ENCODE data around the gene MLANA. TPM values are rescaled to one million over a fixed set of nuclear protein-coding genes. Genes with fewer than 3 reads are reported as not detected.
"Not testable (repeated sequence)": the region's sequence is repeated elsewhere in the genome, so short reads cannot be mapped to it uniquely, and the experiment has no call there.

The MLANA gene
- total and polyA plus RNA-seq, 2 experiments from 2014 or later, result not detected

DNA sequence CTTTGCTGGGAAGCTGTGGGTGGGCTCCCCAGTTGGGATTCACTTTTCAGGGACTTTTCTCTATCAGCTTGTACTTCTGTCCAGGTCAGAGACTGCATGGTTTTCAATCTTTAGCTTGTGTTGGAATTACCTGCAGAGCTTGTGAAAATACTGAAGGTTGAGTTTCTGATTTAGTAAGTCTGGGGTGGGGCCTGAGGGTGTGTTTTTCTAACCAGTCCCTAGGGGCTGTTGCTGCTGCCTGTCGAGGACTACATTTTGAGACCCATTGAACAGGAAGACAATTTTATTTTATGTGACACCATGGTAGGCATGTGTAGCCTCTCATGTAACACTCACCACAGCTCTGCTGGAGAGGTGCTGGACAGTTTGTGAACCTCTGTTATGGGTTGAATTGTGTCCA lies 14.7 kb upstream of the MLANA start:
- Histone ChIP-seq H3K27me3 (no peaks in the 10 kb centered on the region), H3K4me1 (ENCODE audit: insufficient read depth) (peaks cover 8% of the 10 kb centered on the region), H3K4me3 (no peak overlapping the region), H3K9me2 (replicated peaks; ENCODE audit: insufficient read depth) (no peaks in the 10 kb centered on the region), H3K27ac (no peak overlapping the region), H2AFZ (no peak overlapping the region), H3K4me2 (no peak overlapping the region), H3K9me3 (ENCODE audit: low read depth) (no peaks in the 10 kb centered on the region), H3K36me3 (replicated peaks; ENCODE audit: insufficient read depth, low read depth) (no peaks in the 10 kb centered on the region), H4K20me1 (ENCODE audit: insufficient read depth, poor library complexity, severe bottlenecking) (no peaks in the 10 kb centered on the region), H3K79me2 (no peaks in the 10 kb centered on the region)
- 87% methylated on average over 1 of the region's 1 CpG for WGBS (ENCODE audit: low lambda C conversion rate, missing lambda C conversion rate)
- TF ChIP-seq, protein P1, sequence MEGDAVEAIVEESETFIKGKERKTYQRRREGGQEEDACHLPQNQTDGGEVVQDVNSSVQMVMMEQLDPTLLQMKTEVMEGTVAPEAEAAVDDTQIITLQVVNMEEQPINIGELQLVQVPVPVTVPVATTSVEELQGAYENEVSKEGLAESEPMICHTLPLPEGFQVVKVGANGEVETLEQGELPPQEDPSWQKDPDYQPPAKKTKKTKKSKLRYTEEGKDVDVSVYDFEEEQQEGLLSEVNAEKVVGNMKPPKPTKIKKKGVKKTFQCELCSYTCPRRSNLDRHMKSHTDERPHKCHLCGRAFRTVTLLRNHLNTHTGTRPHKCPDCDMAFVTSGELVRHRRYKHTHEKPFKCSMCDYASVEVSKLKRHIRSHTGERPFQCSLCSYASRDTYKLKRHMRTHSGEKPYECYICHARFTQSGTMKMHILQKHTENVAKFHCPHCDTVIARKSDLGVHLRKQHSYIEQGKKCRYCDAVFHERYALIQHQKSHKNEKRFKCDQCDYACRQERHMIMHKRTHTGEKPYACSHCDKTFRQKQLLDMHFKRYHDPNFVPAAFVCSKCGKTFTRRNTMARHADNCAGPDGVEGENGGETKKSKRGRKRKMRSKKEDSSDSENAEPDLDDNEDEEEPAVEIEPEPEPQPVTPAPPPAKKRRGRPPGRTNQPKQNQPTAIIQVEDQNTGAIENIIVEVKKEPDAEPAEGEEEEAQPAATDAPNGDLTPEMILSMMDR (IDR thresholded peaks at IDR 0.05; ENCODE audit: poor library complexity), result no peak
- TF ChIP-seq EZH2phosphoT487 (IDR thresholded peaks at IDR 0.05; ENCODE audit: low read depth, severe bottlenecking, unreplicated experiment) (no peak), EZH2 (IDR thresholded peaks at IDR 0.05; ENCODE audit: borderline replicate concordance) (no peak)
- no peak for DNase-seq (ENCODE audit: low spot score)

DNA sequence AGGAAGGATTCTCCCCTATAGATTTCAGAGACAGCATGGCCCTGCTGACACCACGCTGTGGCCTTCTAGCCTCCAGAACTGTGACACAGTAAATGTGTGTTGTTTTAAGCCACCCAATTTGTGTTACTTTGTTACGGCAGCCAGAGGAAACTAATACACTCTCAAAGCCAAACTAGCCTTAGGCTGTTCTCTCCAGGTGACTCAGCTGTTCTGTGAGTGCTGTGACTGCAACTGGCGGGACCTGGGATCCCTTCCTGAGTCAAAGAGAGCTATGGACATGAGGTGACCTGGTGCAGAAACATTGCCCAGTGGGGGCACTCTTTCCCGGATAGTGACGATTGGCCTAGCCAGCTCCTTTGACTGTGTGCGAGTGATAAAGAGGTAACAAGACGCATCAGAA lies 14.0 kb upstream of the MLANA start:
- H3K9me2 ChIP-seq (replicated peaks; ENCODE audit: insufficient read depth), result no peaks in the 10 kb centered on the region
- WGBS (ENCODE audit: low lambda C conversion rate, missing lambda C conversion rate), result 90% methylated on average over 7 of the region's 7 CpGs
- TF ChIP-seq EZH2 (IDR thresholded peaks at IDR 0.05; ENCODE audit: borderline replicate concordance), result no peak
- TF ChIP-seq, protein P1 (IDR thresholded peaks at IDR 0.05; ENCODE audit: poor library complexity), result no peak
- no peak for TF ChIP-seq EZH2phosphoT487 (IDR thresholded peaks at IDR 0.05; ENCODE audit: low read depth, severe bottlenecking, unreplicated experiment)
- H2AFZ ChIP-seq, result no peak overlapping the region
- H4K20me1 ChIP-seq (ENCODE audit: insufficient read depth, poor library complexity, severe bottlenecking), result no peaks in the 10 kb centered on the region
- H3K79me2 ChIP-seq, result no peaks in the 10 kb centered on the region
- no peaks in the 10 kb centered on the region for H3K9me3 ChIP-seq (ENCODE audit: low read depth)
- no peaks in the 10 kb centered on the region for H3K27me3 ChIP-seq
- H3K4me2 ChIP-seq, result no peak overlapping the region
- no peak overlapping the region for H3K4me3 ChIP-seq
- DNase-seq (ENCODE audit: low spot score), result no peak
- H3K4me1 ChIP-seq (ENCODE audit: insufficient read depth), result peaks cover 8% of the 10 kb centered on the region
- no peaks in the 10 kb centered on the region for H3K36me3 ChIP-seq (replicated peaks; ENCODE audit: insufficient read depth, low read depth)
- no peak overlapping the region for H3K27ac ChIP-seq

DNA sequence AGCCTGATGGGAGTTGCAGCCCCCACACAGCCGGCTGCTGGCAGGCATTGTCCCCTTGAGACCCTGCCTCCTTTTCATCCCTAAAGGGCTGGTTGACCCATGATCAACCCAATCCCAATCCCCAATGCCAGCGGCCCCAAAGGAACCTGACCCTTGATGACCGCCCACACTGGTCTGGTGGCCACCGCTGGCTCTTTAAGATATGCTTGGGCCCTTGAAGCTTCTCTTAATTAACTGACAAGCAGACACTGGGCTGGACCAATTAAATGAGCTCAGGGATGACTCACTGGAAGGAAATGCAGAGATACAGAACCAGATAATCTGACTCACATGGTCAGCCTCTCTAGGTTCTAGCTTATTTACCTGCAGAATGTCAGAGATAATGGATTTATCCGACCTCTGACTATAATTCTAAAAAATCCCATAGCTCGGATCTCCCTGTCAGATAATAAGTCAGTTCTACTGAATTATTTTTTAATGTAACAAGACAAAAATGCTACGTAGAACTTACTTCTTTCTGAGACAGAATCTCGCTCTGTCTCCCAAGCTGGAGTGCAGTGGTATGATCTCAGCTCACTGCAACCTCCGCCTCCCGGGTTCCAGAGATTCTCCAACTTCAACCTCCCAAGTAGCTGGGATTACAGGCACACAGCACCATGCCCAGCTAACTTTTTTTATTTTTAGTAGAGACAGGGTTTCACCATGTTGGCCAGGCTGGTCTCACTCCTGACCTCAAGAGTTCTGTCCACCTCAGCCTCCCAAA lies 11.1 kb upstream of the MLANA start:
- Histone ChIP-seq H3K9me3 (ENCODE audit: low read depth) (no peaks in the 10 kb centered on the region), H3K4me2 (no peak overlapping the region), H3K4me3 (no peak overlapping the region), H3K4me1 (ENCODE audit: insufficient read depth) (no peaks in the 10 kb centered on the region), H3K36me3 (replicated peaks; ENCODE audit: insufficient read depth, low read depth) (no peaks in the 10 kb centered on the region), H3K27me3 (no peaks in the 10 kb centered on the region), H2AFZ (no peak overlapping the region), H4K20me1 (ENCODE audit: insufficient read depth, poor library complexity, severe bottlenecking) (no peaks in the 10 kb centered on the region), H3K9me2 (replicated peaks; ENCODE audit: insufficient read depth) (no peaks in the 10 kb centered on the region), H3K27ac (peak overlapping the region; percentile 64), H3K79me2 (no peaks in the 10 kb centered on the region)
- TF ChIP-seq EZH2 (IDR thresholded peaks at IDR 0.05; ENCODE audit: borderline replicate concordance), result no peak
- TF ChIP-seq, protein P1 (IDR thresholded peaks at IDR 0.05; ENCODE audit: poor library complexity), result no peak
- TF ChIP-seq EZH2phosphoT487 (IDR thresholded peaks at IDR 0.05; ENCODE audit: low read depth, severe bottlenecking, unreplicated experiment), result no peak
- 60% methylated on average over 10 of the region's 10 CpGs for WGBS (ENCODE audit: low lambda C conversion rate, missing lambda C conversion rate)
- DNase-seq (ENCODE audit: low spot score), result peak; percentile 73

DNA sequence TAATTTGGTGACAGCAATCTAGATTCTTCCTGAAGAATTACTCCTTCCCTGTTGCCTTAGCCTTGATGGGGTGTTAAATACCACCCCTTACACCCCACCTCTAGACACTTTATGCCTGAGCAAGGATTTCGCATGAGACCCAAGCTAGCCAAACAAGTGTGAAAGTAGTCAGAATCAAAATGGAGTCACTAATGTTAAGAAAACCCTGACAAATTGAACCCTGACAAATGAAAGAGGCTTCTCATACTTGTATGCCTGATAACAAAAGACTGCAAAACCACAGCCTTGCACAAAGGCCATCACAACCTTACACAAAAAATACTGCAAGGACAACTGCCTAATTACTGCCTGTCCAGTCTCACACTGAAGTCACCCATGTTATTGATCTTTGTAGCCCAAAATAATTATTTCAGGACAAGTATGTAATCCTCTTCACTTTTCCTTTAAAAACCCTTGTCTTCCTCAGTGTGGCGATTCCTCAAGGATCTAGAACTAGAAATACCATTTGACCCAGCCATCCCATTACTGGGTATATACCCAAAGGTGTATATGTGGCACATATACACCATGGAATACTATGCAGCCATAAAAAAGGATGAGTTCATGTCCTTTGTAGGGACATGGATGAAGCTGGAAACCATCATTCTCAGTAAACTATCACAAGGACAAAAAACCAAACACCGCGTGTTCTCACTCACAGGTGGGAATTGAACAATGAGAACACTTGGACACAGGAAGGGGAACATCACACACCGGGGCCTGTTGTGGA lies 8.3 kb upstream of the MLANA start:
- H3K4me1 ChIP-seq (ENCODE audit: insufficient read depth); H3K9me2 ChIP-seq (replicated peaks; ENCODE audit: insufficient read depth); H2AFZ ChIP-seq; H4K20me1 ChIP-seq (ENCODE audit: insufficient read depth, poor library complexity, severe bottlenecking); H3K9me3 ChIP-seq (ENCODE audit: low read depth); H3K4me2 ChIP-seq; H3K27me3 ChIP-seq; H3K79me2 ChIP-seq; DNase-seq (ENCODE audit: low spot score); H3K27ac ChIP-seq; H3K36me3 ChIP-seq (replicated peaks; ENCODE audit: insufficient read depth, low read depth); H3K4me3 ChIP-seq: not testable (repeated sequence)
- WGBS (ENCODE audit: low lambda C conversion rate, missing lambda C conversion rate), result 96% methylated on average over 5 of the region's 5 CpGs
